ENCODE data around the gene TEKT4.
"Not testable (repeated sequence)": the region's sequence is repeated elsewhere in the genome, so short reads cannot be mapped to it uniquely, and the experiment has no call there.

GRCh38 chr2:94906976-94907375, 35.7 kb downstream of the TEKT4 start:
- TF ChIP-seq CTCF, POLR2A (IDR thresholded peaks at IDR 0.05): not testable (repeated sequence)

Data from body of pancreas (tissue), 4 donors.